SK-N-SH treated with all-trans-retinoic acid at 6 μM for 48 hours (cell line): ENCODE measurements around the gene PCP4.

Source experiments
- ATAC-seq: fragments of 200-7000 bp; cut with Tn5 transposase; 3 replicates; pipeline ENCODE4 v1.9.1; 2020; ENCODE audit warnings: mild to moderate bottlenecking, moderate library complexity
- BACH2 ChIP-seq: fragments of 250-450 bp; sonication (Bioruptor Pico); IDR thresholded peaks from 2 replicates; pipeline ENCODE4 v1.9.0; 2021; ENCODE audit warnings: mild to moderate bottlenecking, borderline replicate concordance
- CREB5 ChIP-seq: fragments of 250-450 bp; sonication (Bioruptor Pico); IDR thresholded peaks from 2 replicates; pipeline ENCODE4 v1.5.1; 2020; ENCODE audit warnings: low read depth, mild to moderate bottlenecking, moderate library complexity
- CSDC2 ChIP-seq: fragments of 250-450 bp; sonication (Bioruptor Pico); IDR thresholded peaks from 2 replicates; pipeline ENCODE4 v1.5.0; 2020; ENCODE audit warnings: mild to moderate bottlenecking, moderate library complexity
- CSRNP3 ChIP-seq: fragments of 250-450 bp; sonication (Bioruptor Pico); IDR thresholded peaks from 2 replicates; pipeline ENCODE4 v1.5.1; 2021; ENCODE audit warnings: mild to moderate bottlenecking, moderate library complexity
- ESRRG ChIP-seq: fragments of 250-450 bp; sonication (Bioruptor Pico); IDR thresholded peaks from 2 replicates; pipeline ENCODE4 v1.6.1; 2021; ENCODE audit warnings: mild to moderate bottlenecking
- GLIS3 ChIP-seq: fragments of 250-450 bp; sonication (Bioruptor Pico); IDR thresholded peaks from 2 replicates; pipeline ENCODE4 v1.5.0; 2020; ENCODE audit warnings: mild to moderate bottlenecking, moderate library complexity
- ISL1 ChIP-seq: fragments of 250-450 bp; sonication (Bioruptor Pico); IDR thresholded peaks from 2 replicates; pipeline ENCODE4 v2.1.2; 2022; ENCODE audit warnings: mild to moderate bottlenecking, moderate library complexity
- OSR1 ChIP-seq: fragments of 250-450 bp; sonication (Bioruptor Pico); IDR thresholded peaks from 2 replicates; pipeline ENCODE4 v1.8.0; 2022; ENCODE audit warnings: moderate library complexity, mild to moderate bottlenecking, inconsistent platforms
- PATZ1 ChIP-seq: fragments of 250-450 bp; sonication (Bioruptor Pico); IDR thresholded peaks from 2 replicates; pipeline ENCODE4 v1.8.0; 2020; ENCODE audit warnings: mild to moderate bottlenecking, moderate library complexity, borderline replicate concordance
- POU6F1 ChIP-seq: fragments of 250-450 bp; sonication (Bioruptor Pico); IDR thresholded peaks from 2 replicates; pipeline ENCODE4 v1.8.0; 2021; ENCODE audit warnings: low read depth, mild to moderate bottlenecking, moderate library complexity, borderline replicate concordance
- RARB ChIP-seq: fragments of 250-450 bp; sonication (Bioruptor Pico); IDR thresholded peaks from 2 replicates; pipeline ENCODE4 v1.8.0; 2021; ENCODE audit warnings: mild to moderate bottlenecking, moderate library complexity
- SNAI2 ChIP-seq: fragments of 250-450 bp; sonication (Bioruptor Pico); IDR thresholded peaks from 2 replicates; pipeline ENCODE4 v1.5.0; 2020; ENCODE audit warnings: mild to moderate bottlenecking, moderate library complexity
- TCF4 ChIP-seq: fragments of 250-450 bp; sonication (Bioruptor Pico); IDR thresholded peaks from 2 replicates; pipeline ENCODE4 v1.8.0; 2021; ENCODE audit warnings: mild to moderate bottlenecking, moderate library complexity, borderline replicate concordance
- TOX ChIP-seq: fragments of 250-450 bp; sonication (Bioruptor Pico); IDR thresholded peaks from 2 replicates; pipeline ENCODE4 v1.8.0; 2021; ENCODE audit warnings: mild to moderate bottlenecking, moderate library complexity, borderline replicate concordance
- TSHZ2 ChIP-seq: fragments of 250-450 bp; sonication (Bioruptor Pico); IDR thresholded peaks from 2 replicates; pipeline ENCODE4 v1.5.0; 2020; ENCODE audit warnings: mild to moderate bottlenecking, moderate library complexity
- ZC3H10 ChIP-seq: fragments of 250-450 bp; sonication (Bioruptor Pico); IDR thresholded peaks from 2 replicates; pipeline ENCODE4 v1.5.1; 2021; ENCODE audit warnings: mild to moderate bottlenecking, moderate library complexity
- ZFP3 ChIP-seq: fragments of 250-450 bp; sonication (Bioruptor Pico); IDR thresholded peaks from 2 replicates; pipeline ENCODE4 v1.5.0; 2020; ENCODE audit warnings: mild to moderate bottlenecking, moderate library complexity
- ZNF565 ChIP-seq: fragments of 450-650 bp; formaldehyde crosslinking; conservative IDR thresholded peaks from 2 replicates; pipeline ENCODE4 v1.5.0; 2020; ENCODE audit warnings: low read depth, mild to moderate bottlenecking, moderate library complexity
- ZNF70 ChIP-seq: fragments of 450-650 bp; formaldehyde crosslinking; IDR thresholded peaks from 2 replicates; pipeline ENCODE4 v1.5.0; 2020; ENCODE audit warnings: mild to moderate bottlenecking, moderate library complexity

The PCP4 gene

GRCh38 chr21:39965026-39965425, 97.8 kb downstream of the PCP4 start:
- TF ChIP-seq TSHZ2 (CRISPR knock-in tag), result no peak
- TF ChIP-seq ZC3H10 (CRISPR knock-in tag), result no peak
- no peak for ATAC-seq

GRCh38 chr21:39966786-39967185, 99.5 kb downstream of the PCP4 start:
- ATAC-seq, result no peak
- TF ChIP-seq RARB (CRISPR knock-in tag), result no peak
- TF ChIP-seq SNAI2 (CRISPR knock-in tag), result no peak
- TF ChIP-seq PATZ1 (CRISPR knock-in tag), result no peak
- TF ChIP-seq CREB5, result no peak
- no peak for TF ChIP-seq CSDC2 (CRISPR knock-in tag)
- no peak for TF ChIP-seq ZNF70 (CRISPR knock-in tag)
- no peak for TF ChIP-seq POU6F1 (CRISPR knock-in tag)
- TF ChIP-seq ZFP3 (CRISPR knock-in tag), result no peak
- TF ChIP-seq, all 23 proteins: peak for 0

GRCh38 chr21:39968010-39968409, 100.8 kb downstream of the PCP4 start:
- TF ChIP-seq RARB (CRISPR knock-in tag) (no peak), PATZ1 (CRISPR knock-in tag) (no peak), ZC3H10 (CRISPR knock-in tag) (no peak), TCF4 (no peak), ZFP3 (CRISPR knock-in tag) (no peak), OSR1 (CRISPR knock-in tag) (no peak), BACH2 (CRISPR knock-in tag) (no peak), CSDC2 (CRISPR knock-in tag) (no peak), ZNF565 (no peak), GLIS3 (no peak), ESRRG (CRISPR knock-in tag) (no peak)
- ATAC-seq, result no peak

- ATAC-seq, result no peak
- TF ChIP-seq SNAI2 (CRISPR knock-in tag), result no peak
- TF ChIP-seq ZNF70 (CRISPR knock-in tag), result no peak
- no peak for TF ChIP-seq TSHZ2 (CRISPR knock-in tag)
- no peak for TF ChIP-seq ZC3H10 (CRISPR knock-in tag)
- TF ChIP-seq ESRRG (CRISPR knock-in tag), result no peak
- no peak for TF ChIP-seq ISL1 (CRISPR knock-in tag)
- TF ChIP-seq TOX (CRISPR knock-in tag), result no peak
- TF ChIP-seq BACH2 (CRISPR knock-in tag), result no peak
- TF ChIP-seq CSDC2 (CRISPR knock-in tag), result no peak
- TF ChIP-seq POU6F1 (CRISPR knock-in tag), result no peak
- no peak for TF ChIP-seq CSRNP3 (CRISPR knock-in tag)
Observed at GRCh38 chr21:39969691-39970364, 102.6 kb downstream of the PCP4 start.
